HL-60 (cell line): ENCODE results near the gene SNX27.

Experiments
- POLR2AphosphoS5 ChIP-seq: IDR thresholded peaks from 2 replicates; pipeline ENCODE4 v1.6.1; 2012; ENCODE audit warnings: low read depth
- TF ChIP-seq, protein P1 (sequence below): IDR thresholded peaks from one replicate; pipeline ENCODE4 v1.5.1; 2011; ENCODE audit warnings: low read length, control low read depth, inconsistent platforms; ENCODE audit not compliant: insufficient read depth
- TF ChIP-seq, protein P2 (sequence below): IDR thresholded peaks from 2 replicates; pipeline ENCODE4 v1.6.1; 2012; ENCODE audit warnings: low read depth; ENCODE audit not compliant: insufficient replicate concordance

DNA sequence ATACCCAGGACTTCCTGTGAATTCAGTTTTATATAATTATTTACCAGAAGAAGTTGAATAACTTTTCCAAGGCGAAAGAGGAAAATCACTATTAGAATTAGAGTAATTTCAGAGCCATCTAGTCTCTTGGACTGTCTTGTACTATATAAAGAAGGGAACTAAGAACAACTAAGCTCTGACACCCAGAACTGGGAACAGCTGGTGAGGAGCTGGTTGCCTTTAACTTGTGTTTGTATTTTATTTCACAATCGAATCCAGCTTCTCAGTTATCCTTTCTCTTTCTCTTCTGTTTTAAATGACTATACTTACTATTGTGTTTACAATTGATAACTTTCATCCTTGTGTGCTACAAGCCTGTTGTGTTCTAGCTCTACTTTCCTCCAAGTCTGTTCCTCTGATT, 8.4 kb downstream of the SNX27 start:
- TF ChIP-seq, protein P1, sequence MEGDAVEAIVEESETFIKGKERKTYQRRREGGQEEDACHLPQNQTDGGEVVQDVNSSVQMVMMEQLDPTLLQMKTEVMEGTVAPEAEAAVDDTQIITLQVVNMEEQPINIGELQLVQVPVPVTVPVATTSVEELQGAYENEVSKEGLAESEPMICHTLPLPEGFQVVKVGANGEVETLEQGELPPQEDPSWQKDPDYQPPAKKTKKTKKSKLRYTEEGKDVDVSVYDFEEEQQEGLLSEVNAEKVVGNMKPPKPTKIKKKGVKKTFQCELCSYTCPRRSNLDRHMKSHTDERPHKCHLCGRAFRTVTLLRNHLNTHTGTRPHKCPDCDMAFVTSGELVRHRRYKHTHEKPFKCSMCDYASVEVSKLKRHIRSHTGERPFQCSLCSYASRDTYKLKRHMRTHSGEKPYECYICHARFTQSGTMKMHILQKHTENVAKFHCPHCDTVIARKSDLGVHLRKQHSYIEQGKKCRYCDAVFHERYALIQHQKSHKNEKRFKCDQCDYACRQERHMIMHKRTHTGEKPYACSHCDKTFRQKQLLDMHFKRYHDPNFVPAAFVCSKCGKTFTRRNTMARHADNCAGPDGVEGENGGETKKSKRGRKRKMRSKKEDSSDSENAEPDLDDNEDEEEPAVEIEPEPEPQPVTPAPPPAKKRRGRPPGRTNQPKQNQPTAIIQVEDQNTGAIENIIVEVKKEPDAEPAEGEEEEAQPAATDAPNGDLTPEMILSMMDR = no peak
- TF ChIP-seq, protein P2, sequence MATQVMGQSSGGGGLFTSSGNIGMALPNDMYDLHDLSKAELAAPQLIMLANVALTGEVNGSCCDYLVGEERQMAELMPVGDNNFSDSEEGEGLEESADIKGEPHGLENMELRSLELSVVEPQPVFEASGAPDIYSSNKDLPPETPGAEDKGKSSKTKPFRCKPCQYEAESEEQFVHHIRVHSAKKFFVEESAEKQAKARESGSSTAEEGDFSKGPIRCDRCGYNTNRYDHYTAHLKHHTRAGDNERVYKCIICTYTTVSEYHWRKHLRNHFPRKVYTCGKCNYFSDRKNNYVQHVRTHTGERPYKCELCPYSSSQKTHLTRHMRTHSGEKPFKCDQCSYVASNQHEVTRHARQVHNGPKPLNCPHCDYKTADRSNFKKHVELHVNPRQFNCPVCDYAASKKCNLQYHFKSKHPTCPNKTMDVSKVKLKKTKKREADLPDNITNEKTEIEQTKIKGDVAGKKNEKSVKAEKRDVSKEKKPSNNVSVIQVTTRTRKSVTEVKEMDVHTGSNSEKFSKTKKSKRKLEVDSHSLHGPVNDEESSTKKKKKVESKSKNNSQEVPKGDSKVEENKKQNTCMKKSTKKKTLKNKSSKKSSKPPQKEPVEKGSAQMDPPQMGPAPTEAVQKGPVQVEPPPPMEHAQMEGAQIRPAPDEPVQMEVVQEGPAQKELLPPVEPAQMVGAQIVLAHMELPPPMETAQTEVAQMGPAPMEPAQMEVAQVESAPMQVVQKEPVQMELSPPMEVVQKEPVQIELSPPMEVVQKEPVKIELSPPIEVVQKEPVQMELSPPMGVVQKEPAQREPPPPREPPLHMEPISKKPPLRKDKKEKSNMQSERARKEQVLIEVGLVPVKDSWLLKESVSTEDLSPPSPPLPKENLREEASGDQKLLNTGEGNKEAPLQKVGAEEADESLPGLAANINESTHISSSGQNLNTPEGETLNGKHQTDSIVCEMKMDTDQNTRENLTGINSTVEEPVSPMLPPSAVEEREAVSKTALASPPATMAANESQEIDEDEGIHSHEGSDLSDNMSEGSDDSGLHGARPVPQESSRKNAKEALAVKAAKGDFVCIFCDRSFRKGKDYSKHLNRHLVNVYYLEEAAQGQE = no peak
- no peak for TF ChIP-seq POLR2AphosphoS5
